Keratinocyte (primary cell): ENCODE data around the gene PFDN2. TPM values are rescaled to one million over a fixed set of nuclear protein-coding genes. Genes with fewer than 3 reads are reported as not detected.
"Not testable (repeated sequence)": the region's sequence is repeated elsewhere in the genome, so short reads cannot be mapped to it uniquely, and the experiment has no call there.

ENCODE experiments used
- DNase-seq: peaks from one replicate; pipeline ENCODE4 v3.0.0-alpha.2; 2011; ENCODE audit warnings: low read depth, missing footprints, low spot score
- FAIRE-seq: peaks from 2 replicates; lab custom pipeline; 2011; peaks lifted over from hg19 to GRCh38; lab: Jason Lieb, UNC
- H2AFZ ChIP-seq: 2 replicates; pipeline ENCODE4 v1.6.0; 2012; ENCODE audit warnings: low read length, control low read depth, inconsistent platforms; ENCODE audit not compliant: control insufficient read depth
- H3K27ac ChIP-seq: 2 replicates; pipeline ENCODE4 v1.5.1; 2011; ENCODE audit warnings: low read length; ENCODE audit not compliant: control insufficient read depth, insufficient read depth
- H3K27me3 ChIP-seq: 3 replicates; pipeline ENCODE4 v1.6.0; 2011; ENCODE audit warnings: low read length; ENCODE audit not compliant: control insufficient read depth, insufficient read depth; ENCODE audit errors: extremely low read depth
- H3K36me3 ChIP-seq, 2 experiments: 2 replicates in 1 of 2; 3 replicates in 1 of 2; pipeline ENCODE4 v1.5.1; 2011; ENCODE audit warnings: low read length in 2 of 2, mild to moderate bottlenecking in 1 of 2; ENCODE audit not compliant: control insufficient read depth in 2 of 2, insufficient read depth in 2 of 2; ENCODE audit errors: extremely low read depth in 1 of 2
- H3K4me1 ChIP-seq: 3 replicates; pipeline ENCODE4 v1.5.1; 2011; ENCODE audit warnings: low read length; ENCODE audit not compliant: control insufficient read depth, insufficient read depth; ENCODE audit errors: extremely low read depth
- H3K4me2 ChIP-seq: 3 replicates; pipeline ENCODE4 v1.6.0; 2011; ENCODE audit warnings: low read depth, low read length; ENCODE audit not compliant: control insufficient read depth, insufficient read depth; ENCODE audit errors: extremely low read depth
- H3K4me3 ChIP-seq, 3 experiments: fragments of 200-600 bp in 1 of 3; sonication (generic) in 1 of 3; 2 replicates in 2 of 3; 3 replicates in 1 of 3; pipeline ENCODE4 v1.5.1; 2011 to 2016; ENCODE audit warnings: low read length in 3 of 3, mild to moderate bottlenecking in 3 of 3, control low read depth in 2 of 3, inconsistent platforms in 1 of 3, low read depth in 1 of 3, mixed read lengths in 1 of 3, mixed run types in 1 of 3, moderate library complexity in 1 of 3; ENCODE audit not compliant: control insufficient read depth in 2 of 3, insufficient read depth in 2 of 3; ENCODE audit errors: extremely low read depth in 1 of 3
- H3K79me2 ChIP-seq: 2 replicates; pipeline ENCODE4 v1.6.0; 2012; ENCODE audit warnings: low read length; ENCODE audit not compliant: control insufficient read depth, insufficient read depth
- H3K9ac ChIP-seq: 3 replicates; pipeline ENCODE4 v1.6.0; 2011; ENCODE audit warnings: low read length; ENCODE audit not compliant: control insufficient read depth, insufficient read depth; ENCODE audit errors: extremely low read depth
- H3K9me1 ChIP-seq: 3 replicates; pipeline ENCODE4 v1.6.0; 2011; ENCODE audit warnings: low read length; ENCODE audit not compliant: control insufficient read depth, insufficient read depth; ENCODE audit errors: extremely low read depth
- H3K9me3 ChIP-seq: 2 replicates; pipeline ENCODE4 v1.5.1; 2012; ENCODE audit warnings: low read depth, low read length; ENCODE audit not compliant: control insufficient read depth
- H4K20me1 ChIP-seq: 3 replicates; pipeline ENCODE4 v1.6.0; 2011; ENCODE audit warnings: low read length; ENCODE audit not compliant: control insufficient read depth, insufficient read depth; ENCODE audit errors: extremely low read depth
- EZH2 ChIP-seq: IDR thresholded peaks from one replicate; pipeline ENCODE4 v1.6.1; 2012; ENCODE audit warnings: inconsistent platforms, mild to moderate bottlenecking, low read length, moderate library complexity
- dilution Hi-C: fragments of 300-500 bp; cut with MboI; formaldehyde crosslinking; loops from one replicate; pipeline ENCODE4 v1.7.0; 2020; ENCODE audit warnings: low sequenced_read_pairs; ENCODE audit not compliant: extremely low pct_ligation_motif_present
- polyA plus RNA-seq, 5 experiments: library from polyadenylated mRNA; depleted of rRNA in 3 of 5; stranded (reverse) in 3 of 5; stranded (forward) in 1 of 5; unstranded in 1 of 5; fragments of >200 nt; gene quantifications; 1 replicate in 1 of 5; 2 replicates in 3 of 5; 3 replicates in 1 of 5; pipeline versions ENCODE4 v1.2.1 to v1.2.3, GENCODE V29; 2011 to 2012; ENCODE audit warnings: missing spikeins in 2 of 5, low read depth in 1 of 5, low replicate concordance in 1 of 5
- TF ChIP-seq, protein P1 (sequence below), 3 experiments: IDR thresholded peaks in 1 of 3; conservative IDR thresholded peaks in 1 of 3; optimal IDR thresholded peaks in 1 of 3; 2 replicates in 2 of 3; 3 replicates in 1 of 3; pipeline versions ENCODE3 to v1.5.1; 2011; ENCODE audit warnings: low read length in 3 of 3, mild to moderate bottlenecking in 3 of 3, moderate library complexity in 2 of 3, control low read depth in 1 of 3, inconsistent platforms in 1 of 3; ENCODE audit not compliant: insufficient read depth in 2 of 3; ENCODE audit errors: extremely low read depth in 1 of 3

The PFDN2 gene
- polyA plus RNA-seq, 1 donor (not counting 4 experiments of a cell fraction or from before 2014, with no cell fraction given), result 184 TPM

DNA sequence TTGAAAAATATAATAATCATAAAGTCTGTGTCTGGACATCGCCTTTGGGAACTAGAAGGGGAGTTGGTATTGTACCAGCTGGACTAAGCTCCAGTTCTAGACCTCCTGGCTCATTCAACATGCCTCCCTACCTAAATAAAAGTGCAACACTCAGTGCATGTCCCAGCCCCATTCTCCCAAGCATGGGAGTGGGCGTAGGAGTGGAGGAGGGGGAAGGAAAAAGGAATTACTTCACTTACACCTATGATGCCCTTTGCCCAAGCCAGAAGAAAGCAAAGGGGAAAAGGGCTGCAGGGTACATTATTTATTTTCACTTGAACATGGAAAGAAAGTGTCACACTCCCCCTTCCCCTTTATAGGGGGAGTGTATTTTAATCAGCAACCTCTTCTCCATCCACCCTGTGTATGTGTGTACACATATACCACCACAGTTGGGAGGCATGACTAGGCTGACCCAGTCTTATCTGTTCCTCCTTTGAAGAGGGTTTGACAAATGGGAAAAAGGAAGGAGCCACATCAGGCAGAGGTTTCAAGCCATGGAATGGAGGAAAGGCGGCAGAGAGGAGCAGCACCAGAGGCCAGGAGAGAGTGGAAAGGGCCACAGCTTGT is 3.3 kb upstream of the PFDN2 start:
- Histone ChIP-seq H3K4me3 (no peak overlapping the region), H4K20me1 (no peaks in the 10 kb centered on the region), H2AFZ (no peak overlapping the region), H3K4me2 (no peak overlapping the region), H3K36me3 (peaks cover 27 to 39% of the 10 kb centered on the region in 2 experiments), H3K27ac (no peak overlapping the region), H3K9ac (no peak overlapping the region), H3K79me2 (peaks cover 39% of the 10 kb centered on the region), H3K27me3 (no peaks in the 10 kb centered on the region), H3K9me1 (no peaks in the 10 kb centered on the region), H3K9me3 (no peaks in the 10 kb centered on the region), H3K4me1 (peaks cover 19% of the 10 kb centered on the region)
- dilution Hi-C loops, result no loop called here
- TF ChIP-seq EZH2, result no peak
- TF ChIP-seq, protein P1, sequence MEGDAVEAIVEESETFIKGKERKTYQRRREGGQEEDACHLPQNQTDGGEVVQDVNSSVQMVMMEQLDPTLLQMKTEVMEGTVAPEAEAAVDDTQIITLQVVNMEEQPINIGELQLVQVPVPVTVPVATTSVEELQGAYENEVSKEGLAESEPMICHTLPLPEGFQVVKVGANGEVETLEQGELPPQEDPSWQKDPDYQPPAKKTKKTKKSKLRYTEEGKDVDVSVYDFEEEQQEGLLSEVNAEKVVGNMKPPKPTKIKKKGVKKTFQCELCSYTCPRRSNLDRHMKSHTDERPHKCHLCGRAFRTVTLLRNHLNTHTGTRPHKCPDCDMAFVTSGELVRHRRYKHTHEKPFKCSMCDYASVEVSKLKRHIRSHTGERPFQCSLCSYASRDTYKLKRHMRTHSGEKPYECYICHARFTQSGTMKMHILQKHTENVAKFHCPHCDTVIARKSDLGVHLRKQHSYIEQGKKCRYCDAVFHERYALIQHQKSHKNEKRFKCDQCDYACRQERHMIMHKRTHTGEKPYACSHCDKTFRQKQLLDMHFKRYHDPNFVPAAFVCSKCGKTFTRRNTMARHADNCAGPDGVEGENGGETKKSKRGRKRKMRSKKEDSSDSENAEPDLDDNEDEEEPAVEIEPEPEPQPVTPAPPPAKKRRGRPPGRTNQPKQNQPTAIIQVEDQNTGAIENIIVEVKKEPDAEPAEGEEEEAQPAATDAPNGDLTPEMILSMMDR (optimal IDR thresholded peaks at IDR 0.05 in 1 of 3, IDR thresholded peaks at IDR 0.05 in 1 of 3, conservative IDR thresholded peaks at IDR 0.05 in 1 of 3; ENCODE audit: extremely low read depth in 1 of 3, insufficient read depth in 2 of 3, low read length in 3 of 3), result no peak
- FAIRE-seq (no peak), DNase-seq (no peak)

DNA sequence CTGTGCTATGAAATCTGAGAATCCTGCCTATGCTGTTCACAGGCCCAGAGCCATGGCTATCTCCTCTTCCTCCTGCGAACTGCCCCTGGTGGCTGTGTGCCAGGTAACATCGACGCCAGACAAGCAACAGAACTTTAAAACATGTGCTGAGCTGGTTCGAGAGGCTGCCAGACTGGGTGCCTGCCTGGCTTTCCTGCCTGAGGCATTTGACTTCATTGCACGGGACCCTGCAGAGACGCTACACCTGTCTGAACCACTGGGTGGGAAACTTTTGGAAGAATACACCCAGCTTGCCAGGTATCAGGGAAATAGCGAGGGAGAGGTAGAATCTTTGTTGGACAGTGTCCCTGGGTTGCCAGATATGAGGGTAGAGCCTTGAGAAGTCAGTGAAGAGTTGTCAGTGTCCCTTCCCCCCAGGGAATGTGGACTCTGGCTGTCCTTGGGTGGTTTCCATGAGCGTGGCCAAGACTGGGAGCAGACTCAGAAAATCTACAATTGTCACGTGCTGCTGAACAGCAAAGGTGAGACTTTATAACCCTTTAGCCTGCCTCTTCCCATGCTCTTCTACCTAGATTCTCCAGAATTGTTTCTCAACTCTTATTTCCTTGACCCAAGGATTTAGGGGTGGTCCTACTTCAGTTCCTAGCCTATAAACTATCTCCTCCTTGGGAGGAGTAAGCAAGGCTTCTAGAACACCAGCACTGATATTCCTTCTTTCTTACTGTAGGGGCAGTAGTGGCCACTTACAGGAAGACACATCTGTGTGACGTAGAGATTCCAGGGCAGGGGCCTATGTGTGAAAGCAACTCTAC is 1.5 kb upstream of the PFDN2 start:
- Histone ChIP-seq H3K79me2 (peaks cover 40% of the 10 kb centered on the region), H3K9me3 (no peaks in the 10 kb centered on the region), H3K27ac (peak overlapping the region; percentile 97), H3K9ac (peak overlapping the region; percentile 98), H4K20me1 (no peaks in the 10 kb centered on the region), H2AFZ (no peak overlapping the region), H3K36me3 (peaks cover 26 to 38% of the 10 kb centered on the region in 2 experiments), H3K27me3 (no peaks in the 10 kb centered on the region), H3K4me2 (peak overlapping the region; percentile 90), H3K4me1 (peaks cover 32% of the 10 kb centered on the region), H3K9me1 (no peaks in the 10 kb centered on the region), H3K4me3 (peak overlapping the region; percentile 72 to 86 (median 85))
- FAIRE-seq (no peak), DNase-seq (peak; percentile 89)
- dilution Hi-C loops, result no loop called here
- no peak for TF ChIP-seq EZH2
- TF ChIP-seq, protein P1 (optimal IDR thresholded peaks at IDR 0.05 in 1 of 3, IDR thresholded peaks at IDR 0.05 in 1 of 3, conservative IDR thresholded peaks at IDR 0.05 in 1 of 3; ENCODE audit: extremely low read depth in 1 of 3, insufficient read depth in 2 of 3, low read length in 3 of 3), result peak; percentile 37 to 83 (median 43)

DNA sequence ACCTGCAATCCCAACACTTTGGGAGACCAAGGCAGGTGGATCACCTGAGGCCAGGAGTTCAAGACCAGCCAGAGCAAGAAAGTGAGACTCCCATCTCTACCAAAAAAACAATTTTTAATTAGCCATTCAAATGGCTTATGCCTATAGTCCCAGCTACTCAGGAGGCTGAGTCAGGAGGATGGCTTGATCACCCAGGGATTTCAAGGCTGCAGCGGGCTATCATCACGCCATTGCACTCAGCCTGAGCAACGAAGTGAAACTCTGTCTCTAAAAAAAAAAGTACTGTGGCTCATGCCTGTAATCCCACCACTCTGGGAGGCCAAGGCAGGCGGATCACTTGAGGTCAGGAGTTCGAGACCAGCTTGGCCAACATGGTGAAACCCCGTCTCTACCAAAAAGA is 1.9 kb downstream of the PFDN2 start:
- H3K4me3 ChIP-seq, H3K9me1 ChIP-seq, DNase-seq, H2AFZ ChIP-seq, H3K9me3 ChIP-seq, H4K20me1 ChIP-seq, dilution Hi-C loops, FAIRE-seq, H3K27me3 ChIP-seq: not testable (repeated sequence)
- Histone ChIP-seq H3K4me2 (peak overlapping the region; percentile 88), H3K36me3 (peaks cover 6 to 22% of the 10 kb centered on the region in 2 experiments), H3K9ac (peak overlapping the region; percentile 14), H3K27ac (peak overlapping the region; percentile 97), H3K79me2 (peaks cover 68% of the 10 kb centered on the region), H3K4me1 (peaks cover 39% of the 10 kb centered on the region)
